ENCODE measurements around the gene CERS3.

- TF ChIP-seq POLR2A (IDR thresholded peaks at IDR 0.05; ENCODE audit: low read depth), result no peak
- TF ChIP-seq, protein P1, sequence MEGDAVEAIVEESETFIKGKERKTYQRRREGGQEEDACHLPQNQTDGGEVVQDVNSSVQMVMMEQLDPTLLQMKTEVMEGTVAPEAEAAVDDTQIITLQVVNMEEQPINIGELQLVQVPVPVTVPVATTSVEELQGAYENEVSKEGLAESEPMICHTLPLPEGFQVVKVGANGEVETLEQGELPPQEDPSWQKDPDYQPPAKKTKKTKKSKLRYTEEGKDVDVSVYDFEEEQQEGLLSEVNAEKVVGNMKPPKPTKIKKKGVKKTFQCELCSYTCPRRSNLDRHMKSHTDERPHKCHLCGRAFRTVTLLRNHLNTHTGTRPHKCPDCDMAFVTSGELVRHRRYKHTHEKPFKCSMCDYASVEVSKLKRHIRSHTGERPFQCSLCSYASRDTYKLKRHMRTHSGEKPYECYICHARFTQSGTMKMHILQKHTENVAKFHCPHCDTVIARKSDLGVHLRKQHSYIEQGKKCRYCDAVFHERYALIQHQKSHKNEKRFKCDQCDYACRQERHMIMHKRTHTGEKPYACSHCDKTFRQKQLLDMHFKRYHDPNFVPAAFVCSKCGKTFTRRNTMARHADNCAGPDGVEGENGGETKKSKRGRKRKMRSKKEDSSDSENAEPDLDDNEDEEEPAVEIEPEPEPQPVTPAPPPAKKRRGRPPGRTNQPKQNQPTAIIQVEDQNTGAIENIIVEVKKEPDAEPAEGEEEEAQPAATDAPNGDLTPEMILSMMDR (IDR thresholded peaks at IDR 0.05), result no peak
These were observed 89.2 kb downstream of the CERS3 start for GRCh38 chr15:100439514-100439913.

Data from esophagus muscularis mucosa (tissue), 3 donors.